WTC11 (cell line): ENCODE measurements around the gene NPPA. TPM values are rescaled to one million over a fixed set of nuclear protein-coding genes. Genes with fewer than 3 reads are reported as not detected.

Experiments used
- ATAC-seq: fragments of 200-7000 bp; cut with Tn5 transposase; 2 replicates; pipeline ENCODE4 v1.10.0; 2021; ENCODE audit warnings: mild to moderate bottlenecking, moderate library complexity
- CTCF ChIA-PET: fragments of 300-600 bp; sonication (Branson Sonifier 250); formaldehyde crosslinking; loops from one replicate; lab custom pipeline; 2021; ENCODE audit warnings: antibody characterized with exemption; lab: Charles Lee
- POLR2A ChIA-PET: fragments of 350-600 bp; sonication (Branson Sonifier 250); formaldehyde crosslinking; loops from one replicate; lab custom pipeline; 2021; ENCODE audit warnings: antibody characterized with exemption; lab: Charles Lee
- DNase-seq: peaks from one replicate; pipeline ENCODE4 v3.0.0; 2021; ENCODE audit warnings: low spot score
- H3K27ac Mint-ChIP-seq: 2 replicates; pipeline ENCODE4 v1.8.0; 2021; ENCODE audit warnings: mixed read lengths
- H3K27me3 Mint-ChIP-seq: 2 replicates; pipeline ENCODE4 v1.8.0; 2021; ENCODE audit warnings: low read depth, mild to moderate bottlenecking, moderate library complexity, mixed read lengths
- H3K36me3 Mint-ChIP-seq: 2 replicates; pipeline ENCODE4 v1.8.0; 2021; ENCODE audit warnings: mixed read lengths
- H3K4me1 Mint-ChIP-seq: 2 replicates; pipeline ENCODE4 v1.8.0; 2022; ENCODE audit warnings: mixed read lengths
- H3K4me3 Mint-ChIP-seq: 2 replicates; pipeline ENCODE4 v1.8.0; 2021; ENCODE audit warnings: mild to moderate bottlenecking, moderate library complexity, mixed read lengths
- H3K9me3 Mint-ChIP-seq: 2 replicates; pipeline ENCODE4 v1.8.0; 2021; ENCODE audit warnings: mixed read lengths
- FOXJ3 ChIP-seq: sonication (generic); formaldehyde crosslinking; IDR thresholded peaks from 2 replicates; pipeline ENCODE4 v1.9.0; 2021; ENCODE audit warnings: missing genetic modification reagents, mild to moderate bottlenecking, borderline replicate concordance
- FOXP1 ChIP-seq: sonication (generic); formaldehyde crosslinking; IDR thresholded peaks from 2 replicates; pipeline ENCODE4 v1.8.0; 2022; ENCODE audit warnings: missing genetic modification reagents, mild to moderate bottlenecking, moderate library complexity, borderline replicate concordance
- GABPB1 ChIP-seq: sonication (generic); formaldehyde crosslinking; IDR thresholded peaks from 2 replicates; pipeline ENCODE4 v1.8.1; 2023; ENCODE audit warnings: mild to moderate bottlenecking, missing genetic modification reagents
- MXD4 ChIP-seq: fragments of 250-450 bp; sonication (Bioruptor Pico); IDR thresholded peaks from 2 replicates; pipeline ENCODE4 v1.8.0; 2021; ENCODE audit warnings: mild to moderate bottlenecking, moderate library complexity, borderline replicate concordance
- MYBL2 ChIP-seq: sonication (generic); formaldehyde crosslinking; IDR thresholded peaks from 2 replicates; pipeline ENCODE4 v1.8.1; 2023; ENCODE audit warnings: mild to moderate bottlenecking, moderate library complexity, missing genetic modification reagents
- NFATC4 ChIP-seq: fragments of 250-450 bp; sonication (Bioruptor Pico); IDR thresholded peaks from 2 replicates; pipeline ENCODE4 v1.9.0; 2021; ENCODE audit warnings: mild to moderate bottlenecking
- PRRX2 ChIP-seq: fragments of 250-450 bp; sonication (Bioruptor Pico); IDR thresholded peaks from 2 replicates; pipeline ENCODE4 v1.8.0; 2021; ENCODE audit warnings: mild to moderate bottlenecking
- RELA ChIP-seq: sonication (generic); formaldehyde crosslinking; IDR thresholded peaks from 2 replicates; pipeline ENCODE4 v1.8.1; 2022; ENCODE audit warnings: missing genetic modification reagents, mild to moderate bottlenecking, borderline replicate concordance
- SOX15 ChIP-seq: fragments of 250-450 bp; sonication (Bioruptor Pico); IDR thresholded peaks from 2 replicates; pipeline ENCODE4 v1.9.0; 2021; ENCODE audit warnings: mild to moderate bottlenecking
- TEAD4 ChIP-seq: sonication (generic); formaldehyde crosslinking; IDR thresholded peaks from 2 replicates; pipeline ENCODE4 v1.8.0; 2022; ENCODE audit warnings: mild to moderate bottlenecking, missing genetic modification reagents
- ZNF138 ChIP-seq: sonication (generic); formaldehyde crosslinking; conservative IDR thresholded peaks from 2 replicates; pipeline ENCODE4 v1.8.1; 2022; ENCODE audit warnings: mild to moderate bottlenecking, moderate library complexity, missing genetic modification reagents
- total RNA-seq: library from RNA; stranded (reverse); gene quantifications from 3 replicates; pipeline ENCODE4 v1.2.3, GENCODE V29; 2021
- TF ChIP-seq, protein P1 (sequence below): sonication (generic); formaldehyde crosslinking; IDR thresholded peaks from 2 replicates; pipeline ENCODE4 v1.8.1; 2023; ENCODE audit warnings: mild to moderate bottlenecking, missing genetic modification reagents, borderline replicate concordance
- TF ChIP-seq, protein P2 (sequence below): sonication (generic); formaldehyde crosslinking; IDR thresholded peaks from 2 replicates; pipeline ENCODE4 v1.8.0; 2023; ENCODE audit warnings: missing genetic modification reagents

The NPPA gene
- total RNA-seq, 1 experiment from 2014 or later, result not detected

DNA sequence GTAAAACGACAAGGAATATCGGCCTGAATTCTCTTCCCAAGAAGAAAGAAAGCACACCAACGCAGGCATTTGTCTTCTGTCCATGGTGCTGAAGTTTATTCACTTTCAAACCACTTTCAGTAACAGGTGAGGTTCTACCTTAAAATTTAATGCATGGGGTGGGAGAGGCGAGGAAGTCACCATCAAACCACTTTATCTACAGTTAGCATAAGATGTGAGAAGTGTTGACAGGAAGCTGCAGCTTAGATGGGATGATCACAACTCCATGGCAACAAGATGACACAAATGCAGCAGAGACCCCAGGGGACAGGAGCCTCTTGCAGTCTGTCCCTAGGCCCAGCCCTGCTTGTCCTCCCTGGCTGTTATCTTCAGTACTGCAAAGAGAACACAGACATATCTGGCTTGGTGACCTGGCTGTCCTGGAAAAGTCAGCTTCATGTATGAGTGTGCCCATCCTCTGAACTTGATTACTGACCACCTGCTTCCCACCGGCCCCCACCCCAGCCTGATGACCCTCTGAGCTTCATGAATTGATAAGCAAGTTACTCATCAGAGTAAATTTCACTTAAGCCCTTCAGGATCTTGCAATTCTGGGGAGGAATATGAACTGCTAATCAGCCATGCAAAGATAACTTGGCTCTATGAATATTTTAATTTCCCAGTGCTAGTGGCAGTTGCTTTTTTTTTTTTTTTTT lies 1.8 kb downstream of the NPPA start (continued):
- TF ChIP-seq FOXP1 (CRISPR knock-in tag), result no peak
- TF ChIP-seq, protein P1, sequence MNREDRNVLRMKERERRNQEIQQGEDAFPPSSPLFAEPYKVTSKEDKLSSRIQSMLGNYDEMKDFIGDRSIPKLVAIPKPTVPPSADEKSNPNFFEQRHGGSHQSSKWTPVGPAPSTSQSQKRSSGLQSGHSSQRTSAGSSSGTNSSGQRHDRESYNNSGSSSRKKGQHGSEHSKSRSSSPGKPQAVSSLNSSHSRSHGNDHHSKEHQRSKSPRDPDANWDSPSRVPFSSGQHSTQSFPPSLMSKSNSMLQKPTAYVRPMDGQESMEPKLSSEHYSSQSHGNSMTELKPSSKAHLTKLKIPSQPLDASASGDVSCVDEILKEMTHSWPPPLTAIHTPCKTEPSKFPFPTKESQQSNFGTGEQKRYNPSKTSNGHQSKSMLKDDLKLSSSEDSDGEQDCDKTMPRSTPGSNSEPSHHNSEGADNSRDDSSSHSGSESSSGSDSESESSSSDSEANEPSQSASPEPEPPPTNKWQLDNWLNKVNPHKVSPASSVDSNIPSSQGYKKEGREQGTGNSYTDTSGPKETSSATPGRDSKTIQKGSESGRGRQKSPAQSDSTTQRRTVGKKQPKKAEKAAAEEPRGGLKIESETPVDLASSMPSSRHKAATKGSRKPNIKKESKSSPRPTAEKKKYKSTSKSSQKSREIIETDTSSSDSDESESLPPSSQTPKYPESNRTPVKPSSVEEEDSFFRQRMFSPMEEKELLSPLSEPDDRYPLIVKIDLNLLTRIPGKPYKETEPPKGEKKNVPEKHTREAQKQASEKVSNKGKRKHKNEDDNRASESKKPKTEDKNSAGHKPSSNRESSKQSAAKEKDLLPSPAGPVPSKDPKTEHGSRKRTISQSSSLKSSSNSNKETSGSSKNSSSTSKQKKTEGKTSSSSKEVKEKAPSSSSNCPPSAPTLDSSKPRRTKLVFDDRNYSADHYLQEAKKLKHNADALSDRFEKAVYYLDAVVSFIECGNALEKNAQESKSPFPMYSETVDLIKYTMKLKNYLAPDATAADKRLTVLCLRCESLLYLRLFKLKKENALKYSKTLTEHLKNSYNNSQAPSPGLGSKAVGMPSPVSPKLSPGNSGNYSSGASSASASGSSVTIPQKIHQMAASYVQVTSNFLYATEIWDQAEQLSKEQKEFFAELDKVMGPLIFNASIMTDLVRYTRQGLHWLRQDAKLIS (CRISPR knock-in tag), result no peak

DNA sequence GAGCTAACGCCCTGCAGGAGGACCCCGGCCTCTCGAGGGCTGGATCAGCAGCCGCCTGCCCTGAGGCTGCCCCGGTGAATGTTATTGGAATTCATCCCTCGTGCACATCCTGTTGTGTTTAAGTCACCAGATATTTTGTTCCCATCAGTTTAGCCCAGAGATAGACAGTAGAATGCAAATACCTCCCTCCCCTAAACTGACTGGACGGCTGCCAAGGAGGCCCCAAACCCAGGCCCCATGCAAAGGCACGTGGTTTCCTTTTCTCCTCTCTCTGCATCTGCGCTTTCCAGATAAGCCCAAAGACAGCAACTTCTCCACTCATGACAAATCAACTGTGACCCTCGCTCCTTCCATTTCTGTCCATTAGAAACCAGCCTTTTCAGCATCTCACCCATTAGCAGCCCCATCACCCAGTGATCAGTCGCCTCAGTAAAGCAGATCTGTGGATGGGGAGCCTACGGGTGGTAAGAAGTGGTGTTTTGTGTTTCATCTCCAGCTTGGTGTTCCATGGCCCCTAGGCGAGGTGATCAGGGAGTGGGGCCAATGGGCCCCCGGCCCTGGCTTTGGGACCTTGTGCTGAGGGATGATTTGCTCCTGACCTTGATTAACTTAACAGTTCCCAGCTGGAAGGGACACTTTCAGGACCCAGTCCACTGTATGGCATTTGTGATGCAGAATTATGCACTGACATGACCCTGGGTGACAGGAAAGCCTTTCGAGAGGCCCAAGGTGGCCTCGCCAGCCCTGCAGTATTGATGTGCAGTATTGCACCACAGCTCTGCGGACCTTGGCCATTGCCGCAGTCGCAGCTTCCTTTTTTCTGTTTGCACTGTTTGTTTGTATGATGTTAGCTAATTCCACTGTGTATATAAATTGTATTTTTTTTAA lies 5.2 kb downstream of the NPPA start:
- Mint-ChIP-seq H3K4me3 (no peak overlapping the region), H3K9me3 (no peaks in the 10 kb centered on the region), H3K4me1 (no peaks in the 10 kb centered on the region), H3K27ac (no peak overlapping the region), H3K36me3 (peaks cover 62% of the 10 kb centered on the region), H3K27me3 (no peaks in the 10 kb centered on the region)
- DNase-seq (no peak), ATAC-seq (no peak)
- CTCF ChIA-PET, result interaction anchor here (0.7 kb wide), 1 partner anchor 22 kb away, joined by 3 read pairs; no protein-coding TSS in a partner anchor
- POLR2A ChIA-PET, result no interaction called here
- TF ChIP-seq NFATC4 (CRISPR knock-in tag) (no peak), PRRX2 (CRISPR knock-in tag) (no peak), MXD4 (CRISPR knock-in tag) (no peak), GABPB1 (peak; percentile 78)

DNA sequence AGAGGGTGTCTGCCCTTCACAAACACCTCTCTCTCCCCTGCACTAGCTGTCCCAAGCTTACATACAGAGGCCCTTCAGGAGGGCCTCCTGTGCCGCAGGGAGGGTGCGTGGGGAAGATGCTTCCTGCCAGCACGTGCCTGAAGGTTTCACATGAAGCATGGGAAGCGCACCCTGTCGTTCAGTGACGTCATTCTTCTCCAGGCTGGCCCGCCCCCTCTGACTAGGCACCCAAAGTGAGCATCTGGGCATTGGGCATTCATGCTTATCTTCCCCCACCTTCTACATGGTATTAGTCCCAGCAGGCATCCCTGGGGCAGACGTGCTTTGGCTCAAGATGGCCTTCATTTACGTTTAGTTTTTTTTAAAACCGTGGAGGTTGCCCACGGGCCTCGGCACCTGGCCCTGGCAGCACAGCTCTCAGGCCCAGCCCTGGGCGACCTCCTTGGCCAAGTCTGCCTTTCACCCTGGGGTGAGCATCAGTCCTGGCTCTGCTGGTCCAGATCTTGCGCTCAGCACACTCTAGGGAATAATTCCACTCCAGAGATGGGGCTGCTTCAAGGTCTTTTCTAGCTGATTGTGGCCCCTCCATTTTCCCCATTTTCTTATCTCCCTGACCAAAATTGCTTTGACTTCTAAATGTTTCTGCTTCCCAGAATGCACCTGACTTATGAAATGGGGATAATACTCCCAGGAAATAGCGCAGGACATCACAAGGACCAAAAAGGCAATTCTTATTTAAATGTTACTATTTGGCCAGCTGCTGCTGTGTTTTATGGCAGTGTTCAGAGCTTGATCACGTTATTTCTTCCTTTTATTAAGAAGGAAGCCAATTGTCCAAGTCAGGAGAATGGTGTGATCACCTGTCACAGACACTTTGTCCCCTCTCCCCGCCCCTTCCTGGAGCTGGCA lies 6.1 kb downstream of the NPPA start:
- no peak for DNase-seq
- Mint-ChIP-seq H3K27ac (no peak overlapping the region), H3K4me3 (no peak overlapping the region), H3K9me3 (no peaks in the 10 kb centered on the region), H3K4me1 (no peaks in the 10 kb centered on the region), H3K36me3 (peaks cover 66% of the 10 kb centered on the region), H3K27me3 (no peaks in the 10 kb centered on the region)
- ChIA-PET POLR2A (no interaction called here), CTCF (interaction anchor here (0.7 kb wide), 1 partner anchor 23 kb away, joined by 3 read pairs; no protein-coding TSS in a partner anchor)
- ATAC-seq, result no peak
- TF ChIP-seq GABPB1 (no peak), MYBL2 (CRISPR knock-in tag) (no peak), ZNF138 (CRISPR knock-in tag) (no peak), SOX15 (CRISPR knock-in tag) (no peak), FOXJ3 (CRISPR knock-in tag) (no peak), RELA (CRISPR knock-in tag) (no peak), TEAD4 (CRISPR knock-in tag) (no peak)
- TF ChIP-seq, protein P2, sequence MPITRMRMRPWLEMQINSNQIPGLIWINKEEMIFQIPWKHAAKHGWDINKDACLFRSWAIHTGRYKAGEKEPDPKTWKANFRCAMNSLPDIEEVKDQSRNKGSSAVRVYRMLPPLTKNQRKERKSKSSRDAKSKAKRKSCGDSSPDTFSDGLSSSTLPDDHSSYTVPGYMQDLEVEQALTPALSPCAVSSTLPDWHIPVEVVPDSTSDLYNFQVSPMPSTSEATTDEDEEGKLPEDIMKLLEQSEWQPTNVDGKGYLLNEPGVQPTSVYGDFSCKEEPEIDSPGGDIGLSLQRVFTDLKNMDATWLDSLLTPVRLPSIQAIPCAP (CRISPR knock-in tag), result no peak
